ENCODE results near the gene FBXW4.

GRCh38 chr10:101572785-101573184 lies 122.2 kb downstream of the FBXW4 start:
- no peak for TF ChIP-seq ZNF112 (tag by site-specific recombination; IDR thresholded peaks at IDR 0.05)
- no peak for TF ChIP-seq CTCF (tag by site-specific recombination; IDR thresholded peaks at IDR 0.05)
- TF ChIP-seq YY1 (tag by site-specific recombination; IDR thresholded peaks at IDR 0.05), result no peak
- TF ChIP-seq ZNF76 (tag by site-specific recombination; IDR thresholded peaks at IDR 0.05; ENCODE audit: borderline replicate concordance, low read depth), result no peak
- no peak for TF ChIP-seq ZNF658 (tag by site-specific recombination; IDR thresholded peaks at IDR 0.05)
- no peak for TF ChIP-seq ZNF366 (tag by site-specific recombination; conservative IDR thresholded peaks at IDR 0.05)
- TF ChIP-seq KLF16 (tag by site-specific recombination; IDR thresholded peaks at IDR 0.05), result no peak
- no peak for TF ChIP-seq REST (tag by site-specific recombination; IDR thresholded peaks at IDR 0.05)
- peak; percentile 60; the same call in 1 of the 2 replicates for TF ChIP-seq ZNF580 (tag by site-specific recombination; IDR thresholded peaks at IDR 0.05)
- no peak for TF ChIP-seq ZNF239 (tag by site-specific recombination; IDR thresholded peaks at IDR 0.05)
- TF ChIP-seq GLIS2 (tag by site-specific recombination; IDR thresholded peaks at IDR 0.05), result no peak
- TF ChIP-seq SP7 (tag by site-specific recombination; IDR thresholded peaks at IDR 0.05), result no peak
